HCT116 (cell line): ENCODE data around the gene LOXHD1. TPM values are rescaled to one million over a fixed set of nuclear protein-coding genes. Genes with fewer than 3 reads are reported as not detected.

Source experiments
- ATAC-seq: fragments of 200-7000 bp; cut with Tn5 transposase; 2 replicates; pipeline ENCODE4 v1.9.1; 2020; ENCODE audit warnings: mild to moderate bottlenecking, moderate library complexity
- BruUV-seq: library from RNA; stranded (reverse); fragments of 400-500 nt; replicated peaks from 2 replicates; lab custom pipeline; 2021; lab: Mats Ljungman, UMichigan
- CTCF ChIA-PET: fragments of 300-600 bp; sonication (Branson Sonifier 250); formaldehyde crosslinking; loops from one replicate; lab custom pipeline; 2021; ENCODE audit warnings: antibody characterized with exemption; lab: Charles Lee
- POLR2A ChIA-PET: fragments of 300-600, 350-600 bp; sonication (Branson Sonifier 250); formaldehyde crosslinking; loops from one replicate; lab custom pipeline; 2021; ENCODE audit warnings: antibody characterized with exemption; lab: Charles Lee
- RAD21 ChIA-PET, 2 experiments: fragments of 300-600 bp; sonication (Branson Sonifier 250); formaldehyde crosslinking; loops; one replicate each; lab custom pipeline; 2023; ENCODE audit warnings: low total read pairs in 2 of 2; ENCODE audit not compliant: uncharacterized antibody in 2 of 2, unreplicated experiment in 2 of 2, low non-redundant PET in 1 of 2; lab: Charles Lee
- DNase-seq: peaks from one replicate; pipeline ENCODE4 v3.0.0-alpha.2; 2010; ENCODE audit warnings: low read depth, low spot score
- H2AFZ ChIP-seq: fragments of 200-600 bp; shearing (Covaris generic), sonication (generic); 2 replicates; pipeline ENCODE4 v1.6.1; 2017; ENCODE audit warnings: low read depth, mixed run types, mixed read lengths, antibody characterized with exemption, low read length; ENCODE audit not compliant: poor library complexity, severe bottlenecking
- H3K27ac ChIP-seq: 2 replicates; pipeline ENCODE4 v1.5.1; 2012; ENCODE audit warnings: low read depth, low read length
- H3K27me3 ChIP-seq: fragments of 200-600 bp; sonication (generic); 2 replicates; pipeline ENCODE4 v1.6.1; 2016; ENCODE audit warnings: mixed run types, low read length, mixed read lengths; ENCODE audit not compliant: insufficient read depth
- H3K36me3 ChIP-seq, 2 experiments: fragments of 200-500 bp in 1 of 2; fragments of 200-600 bp in 1 of 2; sonication (Bioruptor generic) in 1 of 2; sonication (generic) in 1 of 2; 2 replicates each; pipeline versions ENCODE4 v1.5.1 to v1.6.1; 2014 to 2016; ENCODE audit warnings: low read length in 2 of 2, inconsistent platforms in 1 of 2, mixed read lengths in 1 of 2, mixed run types in 1 of 2; ENCODE audit not compliant: insufficient read depth in 2 of 2, control insufficient read depth in 1 of 2
- H3K4me1 ChIP-seq, 2 experiments: fragments of 200-600 bp in 1 of 2; sonication (generic) in 1 of 2; 2 replicates each; pipeline versions ENCODE4 v1.5.1 to v1.6.1; 2012 to 2017; ENCODE audit warnings: low read length in 2 of 2, inconsistent platforms in 1 of 2, mild to moderate bottlenecking in 1 of 2, mixed read lengths in 1 of 2, mixed run types in 1 of 2, moderate library complexity in 1 of 2; ENCODE audit not compliant: insufficient read depth in 2 of 2, control insufficient read depth in 1 of 2
- H3K4me2 ChIP-seq: fragments of 200-600 bp; sonication (generic); 2 replicates; pipeline ENCODE4 v1.6.1; 2017; ENCODE audit warnings: mixed run types, low read length, mixed read lengths
- H3K4me3 ChIP-seq, 2 experiments: fragments of 200-600 bp in 1 of 2; sonication (generic) in 1 of 2; replicated peaks in 1 of 2; 2 replicates each; pipeline ENCODE4 v1.5.1; 2011 to 2016; ENCODE audit warnings: low read length in 2 of 2, control low read depth in 1 of 2, low read depth in 1 of 2, mild to moderate bottlenecking in 1 of 2, mixed read lengths in 1 of 2, mixed run types in 1 of 2
- H3K79me2 ChIP-seq: fragments of 200-600 bp; sonication (generic); 2 replicates; pipeline ENCODE4 v1.6.1; 2017; ENCODE audit warnings: mild to moderate bottlenecking, mixed run types, low read length, moderate library complexity, mixed read lengths; ENCODE audit not compliant: insufficient read depth
- H3K9ac ChIP-seq: fragments of 200-600 bp; sonication (generic); 2 replicates; pipeline ENCODE4 v1.6.1; 2016; ENCODE audit warnings: low read length, mixed read lengths
- H3K9me2 ChIP-seq: fragments of 200-600 bp; sonication (generic), shearing (Covaris generic); 2 replicates; pipeline ENCODE4 v1.6.1; 2017; ENCODE audit warnings: mixed run types, mild to moderate bottlenecking, moderate library complexity; ENCODE audit not compliant: insufficient read depth
- H3K9me3 ChIP-seq, 2 experiments: fragments of 200-500 bp in 1 of 2; fragments of 200-600 bp in 1 of 2; sonication (Bioruptor generic) in 1 of 2; sonication (generic) in 1 of 2; 2 replicates each; pipeline ENCODE4 v1.6.1; 2014 to 2017; ENCODE audit warnings: low read length in 2 of 2, mixed read lengths in 2 of 2, inconsistent platforms in 1 of 2, low read depth in 1 of 2, mild to moderate bottlenecking in 1 of 2, mixed run types in 1 of 2, moderate library complexity in 1 of 2; ENCODE audit not compliant: control insufficient read depth in 1 of 2, insufficient read depth in 1 of 2
- H4K20me1 ChIP-seq: fragments of 200-600 bp; sonication (generic), shearing (Covaris generic); 2 replicates; pipeline ENCODE4 v1.6.1; 2017; ENCODE audit warnings: mixed run types, mild to moderate bottlenecking, moderate library complexity; ENCODE audit not compliant: insufficient read depth
- CBX3 ChIP-seq: IDR thresholded peaks from 2 replicates; pipeline ENCODE4 v1.6.1; 2012; ENCODE audit warnings: low read depth
- JUND ChIP-seq: IDR thresholded peaks from 2 replicates; pipeline ENCODE4 v1.6.1; 2012
- POLR2AphosphoS5 ChIP-seq: IDR thresholded peaks from 2 replicates; pipeline ENCODE4 v1.6.1; 2011; ENCODE audit warnings: mild to moderate bottlenecking, low read depth, low read length, moderate library complexity
- RAD21 ChIP-seq: IDR thresholded peaks from 2 replicates; pipeline ENCODE4 v1.6.1; 2012; ENCODE audit warnings: low read depth, mild to moderate bottlenecking
- SIN3A ChIP-seq: IDR thresholded peaks from 2 replicates; pipeline ENCODE4 v1.6.1; 2012; ENCODE audit warnings: low read depth
- YY1 ChIP-seq: IDR thresholded peaks from 2 replicates; pipeline ENCODE4 v1.6.1; 2011; ENCODE audit warnings: low read length, low read depth, moderate library complexity, mild to moderate bottlenecking; ENCODE audit not compliant: insufficient replicate concordance; ENCODE audit errors: extremely low read depth
- ZFX ChIP-seq: fragments of 450-650 bp; IDR thresholded peaks from 2 replicates; pipeline ENCODE4 v1.6.1; 2017
- ZNF274 ChIP-seq: fragments of 200-500 bp; sonication (Bioruptor generic); IDR thresholded peaks from 2 replicates; pipeline ENCODE4 v1.6.1; 2014; ENCODE audit warnings: mild to moderate bottlenecking, low read depth, low read length, inconsistent platforms
- intact Hi-C: fragments of 100-400 bp; cut with micrococcal nuclease; formaldehyde crosslinking; loops from 2 replicates; pipeline ENCODE4 v1.10.0; 2022
- total RNA-seq: library from RNA; stranded (reverse); gene quantifications from one replicate; pipeline ENCODE4 v1.2.1, GENCODE V29; 2021; ENCODE audit not compliant: unreplicated experiment
- TF ChIP-seq, protein P1 (sequence below): IDR thresholded peaks from 2 replicates; pipeline ENCODE4 v1.6.1; 2012

LOXHD1 gene
- total RNA-seq, 1 experiment from 2014 or later, result not detected

DNA sequence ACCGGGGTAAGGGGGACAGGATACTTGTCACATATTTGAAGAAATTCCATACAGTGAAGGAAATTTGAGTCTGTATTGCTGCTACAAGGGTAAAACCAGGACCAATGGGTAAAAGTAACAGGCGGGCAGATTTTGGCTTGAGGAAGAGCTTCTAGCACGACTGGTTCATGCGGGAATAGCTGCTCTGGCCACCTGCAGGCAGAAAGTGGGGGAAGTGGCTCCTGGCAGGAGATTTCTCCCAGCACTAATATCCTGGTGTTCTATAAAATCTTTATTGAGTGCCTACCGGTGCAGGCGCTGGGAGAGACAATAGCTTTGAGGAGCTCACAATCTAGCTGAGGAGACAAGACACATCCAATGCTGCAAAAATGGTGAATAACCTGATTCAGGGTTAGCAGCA lies 198.5 kb downstream of the LOXHD1 start:
- H3K4me2 ChIP-seq, result no peak overlapping the region
- H3K79me2 ChIP-seq, result no peaks in the 10 kb centered on the region
- H3K4me3 ChIP-seq, result no peak overlapping the region
- intact Hi-C loops, result loop anchor here (10.0 kb wide), 1 partner anchor 56 kb away; no protein-coding TSS in a partner anchor
- ChIA-PET RAD21 (no interaction called here), CTCF (no interaction called here), POLR2A (no interaction called here)
- DNase-seq (no peak), ATAC-seq (no peak)
- H3K4me1 ChIP-seq, result no peaks in the 10 kb centered on the region
- H3K27me3 ChIP-seq, result no peaks in the 10 kb centered on the region; the same call in 1 of the 2 replicates
- H3K9ac ChIP-seq, result no peak overlapping the region
- no peaks in the 10 kb centered on the region for H4K20me1 ChIP-seq
- BruUV-seq, result no TSS peak
- H3K27ac ChIP-seq, result no peak overlapping the region
- no peaks in the 10 kb centered on the region for H3K9me3 ChIP-seq
- TF ChIP-seq, protein P1, sequence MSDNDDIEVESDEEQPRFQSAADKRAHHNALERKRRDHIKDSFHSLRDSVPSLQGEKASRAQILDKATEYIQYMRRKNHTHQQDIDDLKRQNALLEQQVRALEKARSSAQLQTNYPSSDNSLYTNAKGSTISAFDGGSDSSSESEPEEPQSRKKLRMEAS, result no peak
- TF ChIP-seq POLR2AphosphoS5 (no peak), ZFX (no peak)
- H3K9me2 ChIP-seq, result no peaks in the 10 kb centered on the region
- no peak overlapping the region for H2AFZ ChIP-seq
- H3K36me3 ChIP-seq, result no peaks in the 10 kb centered on the region

DNA sequence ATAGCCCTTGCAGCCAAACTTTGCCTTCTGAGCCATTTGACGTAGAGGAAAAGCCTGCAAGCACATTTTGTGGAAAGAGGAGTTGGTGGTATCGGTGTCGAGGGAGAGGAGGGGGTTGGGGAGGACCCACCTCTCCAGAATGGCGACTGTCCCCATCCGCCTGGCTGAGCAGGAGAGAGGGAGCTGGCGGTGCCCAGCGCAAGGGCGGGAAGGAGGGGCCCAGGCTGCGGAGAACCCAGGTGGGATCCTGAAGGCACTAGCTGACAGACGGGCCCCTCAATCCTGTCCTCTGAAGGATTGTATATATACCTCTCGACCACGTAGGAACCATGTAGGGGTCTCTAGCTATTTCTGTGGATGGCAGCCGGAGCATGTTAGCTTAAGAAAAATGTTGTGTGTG lies 200.3 kb downstream of the LOXHD1 start:
- no TSS peak for BruUV-seq
- H2AFZ ChIP-seq, result no peak overlapping the region
- no peaks in the 10 kb centered on the region for H4K20me1 ChIP-seq
- H3K27me3 ChIP-seq, result no peaks in the 10 kb centered on the region
- peaks cover 0 to 6% of the 10 kb centered on the region in 2 experiments; a peak in 2 of 4 replicates for H3K4me1 ChIP-seq
- no peak for DNase-seq
- ChIA-PET CTCF (no interaction called here), RAD21 (no interaction called here), POLR2A (no interaction called here)
- TF ChIP-seq JUND, result no peak
- no peak for TF ChIP-seq SIN3A
- no peak for TF ChIP-seq YY1
- no peak for TF ChIP-seq CBX3
- TF ChIP-seq ZNF274, result no peak
- no peak for TF ChIP-seq RAD21
- H3K9ac ChIP-seq, result no peak overlapping the region
- no peaks in the 10 kb centered on the region for H3K9me2 ChIP-seq
- no peak overlapping the region for H3K4me3 ChIP-seq
- H3K9me3 ChIP-seq, result no peaks in the 10 kb centered on the region
- H3K79me2 ChIP-seq, result no peaks in the 10 kb centered on the region
- no peak for ATAC-seq
- no peaks in the 10 kb centered on the region for H3K36me3 ChIP-seq
- intact Hi-C loops, result loop anchor here (10.0 kb wide), 1 partner anchor 58 kb away; no protein-coding TSS in a partner anchor
- H3K4me2 ChIP-seq, result no peak overlapping the region
- H3K27ac ChIP-seq, result no peak overlapping the region
